RPMI8226 (cell line): ENCODE measurements around the gene MDM1.
A peak's percentile ranks its signal among the peaks of the same experiment; 100 is the strongest.

ENCODE experiments used
- DNase-seq: peaks from one replicate; pipeline ENCODE4 v3.0.0-alpha.2; 2015

Gene MDM1, protein sequence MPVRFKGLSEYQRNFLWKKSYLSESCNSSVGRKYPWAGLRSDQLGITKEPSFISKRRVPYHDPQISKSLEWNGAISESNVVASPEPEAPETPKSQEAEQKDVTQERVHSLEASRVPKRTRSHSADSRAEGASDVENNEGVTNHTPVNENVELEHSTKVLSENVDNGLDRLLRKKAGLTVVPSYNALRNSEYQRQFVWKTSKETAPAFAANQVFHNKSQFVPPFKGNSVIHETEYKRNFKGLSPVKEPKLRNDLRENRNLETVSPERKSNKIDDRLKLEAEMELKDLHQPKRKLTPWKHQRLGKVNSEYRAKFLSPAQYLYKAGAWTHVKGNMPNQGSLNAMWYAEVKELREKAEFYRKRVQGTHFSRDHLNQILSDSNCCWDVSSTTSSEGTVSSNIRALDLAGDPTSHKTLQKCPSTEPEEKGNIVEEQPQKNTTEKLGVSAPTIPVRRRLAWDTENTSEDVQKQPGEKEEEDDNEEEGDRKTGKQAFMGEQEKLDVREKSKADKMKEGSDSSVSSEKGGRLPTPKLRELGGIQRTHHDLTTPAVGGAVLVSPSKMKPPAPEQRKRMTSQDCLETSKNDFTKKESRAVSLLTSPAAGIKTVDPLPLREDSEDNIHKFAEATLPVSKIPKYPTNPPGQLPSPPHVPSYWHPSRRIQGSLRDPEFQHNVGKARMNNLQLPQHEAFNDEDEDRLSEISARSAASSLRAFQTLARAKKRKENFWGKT

DNA sequence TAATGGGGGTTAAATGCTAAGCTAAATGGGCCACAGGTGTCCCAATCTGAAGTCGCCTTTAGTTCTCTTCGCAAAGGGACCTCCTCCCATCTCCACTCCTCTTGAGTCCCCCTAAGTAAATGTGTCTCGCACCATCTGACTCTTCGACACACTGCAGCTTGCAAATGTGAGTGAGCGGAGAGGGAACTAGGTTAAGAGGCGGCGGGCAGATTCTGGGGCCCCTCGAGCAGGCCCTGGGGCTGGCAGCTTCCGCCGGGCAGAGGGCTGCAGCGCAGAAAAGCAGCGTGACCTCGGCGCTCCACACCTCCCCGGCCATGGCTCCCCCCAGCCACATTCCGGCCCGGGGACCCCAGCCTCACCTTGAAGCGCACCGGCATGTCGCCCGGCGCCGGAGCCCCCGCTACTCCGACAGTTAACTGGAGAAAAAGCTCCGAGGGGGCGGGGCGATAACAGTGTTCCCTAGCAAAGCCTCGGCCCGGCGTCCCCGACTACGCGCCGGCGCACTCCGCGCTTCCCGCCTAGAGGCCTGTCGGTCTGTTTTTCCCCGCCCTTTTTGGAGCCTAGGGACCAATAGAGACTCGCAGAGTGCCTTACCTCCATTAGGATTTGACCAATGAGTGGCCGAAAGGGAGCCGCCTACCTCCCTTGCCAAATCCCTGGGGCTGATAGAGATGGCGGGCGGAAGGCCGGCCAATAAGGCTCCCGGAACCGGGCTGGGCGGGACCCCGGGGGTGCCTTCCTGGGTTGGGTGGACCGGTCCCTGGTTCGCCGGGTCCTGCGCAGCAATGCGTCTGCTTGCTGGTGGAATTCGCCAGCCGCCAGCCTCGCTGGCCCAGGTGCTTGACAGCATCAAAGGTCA is at the start of gene MDM1:
Gene MDM1 (minus strand): TSS at position 494 of the 859 bp plus-strand sequence. CDS start 117 bp downstream, at position 377.
- DNase-seq, result peak; percentile 97

DNA sequence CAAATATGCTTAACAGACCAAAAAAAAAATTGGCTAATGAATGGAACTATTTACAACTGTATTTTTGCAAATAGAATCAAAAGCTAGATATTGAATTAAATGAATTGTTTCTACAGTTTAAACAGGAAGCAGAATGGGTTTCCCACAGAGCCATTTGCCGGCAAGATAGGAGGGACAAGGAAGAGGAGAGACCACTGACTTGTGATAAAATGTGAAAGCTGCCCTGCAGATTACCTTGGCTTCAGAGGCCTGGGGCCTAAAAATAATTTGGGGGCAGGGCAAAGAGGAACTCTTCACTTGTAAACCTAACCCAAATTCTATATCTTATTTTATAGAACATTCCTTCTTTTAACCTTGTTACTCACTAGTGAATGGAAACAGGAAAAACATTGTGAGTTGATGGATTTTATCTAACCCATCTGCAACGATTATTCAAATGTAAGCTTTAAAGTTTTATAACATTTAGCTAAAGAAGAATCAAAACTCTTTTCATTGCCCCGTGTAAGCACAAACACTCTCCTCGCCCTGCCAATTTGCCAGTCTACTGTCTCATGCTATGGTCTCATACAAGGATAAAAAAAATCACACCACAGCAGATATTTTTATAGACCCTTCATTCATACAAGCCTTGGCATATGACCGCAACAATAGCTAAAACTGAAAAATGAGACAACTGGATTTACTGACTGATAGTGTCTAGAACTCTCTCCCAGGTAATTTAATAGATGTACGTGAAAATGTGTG is 49.5 kb upstream of the MDM1 start:
- no peak for DNase-seq

DNA sequence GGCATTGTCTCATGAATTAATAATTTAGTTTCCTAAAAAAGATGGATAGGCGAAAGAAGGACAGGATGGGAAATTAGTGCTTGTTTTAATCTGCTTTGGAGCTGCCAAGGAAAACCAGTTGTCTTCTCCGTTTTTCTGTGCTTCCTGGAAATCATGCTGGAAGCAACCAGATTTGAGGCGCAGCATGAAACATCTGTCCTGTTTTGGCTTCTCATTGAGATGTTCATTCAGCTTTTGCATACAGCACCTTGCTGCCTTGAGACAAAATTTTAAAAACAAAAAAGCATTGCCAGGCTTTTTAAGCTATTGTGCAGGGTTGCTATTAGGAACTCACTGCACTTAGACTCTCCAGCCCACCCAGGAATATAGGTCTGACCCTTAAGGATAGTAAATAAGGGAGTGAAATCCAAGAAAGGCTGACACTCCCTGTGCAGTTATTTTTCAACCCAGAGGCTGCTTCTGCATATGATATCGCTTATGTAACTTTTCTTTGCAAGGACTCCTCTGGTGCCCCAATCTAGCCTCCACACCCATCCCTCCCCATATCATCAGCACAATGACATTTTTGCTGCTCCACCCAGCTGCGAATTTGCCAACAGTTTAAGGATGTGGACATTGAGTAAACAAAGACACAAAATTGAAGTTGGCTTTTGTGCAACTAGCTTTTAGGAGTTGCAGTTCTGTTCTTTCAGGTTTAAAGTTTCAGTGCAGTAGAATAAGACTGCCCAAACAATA is 46.9 kb upstream of the MDM1 start:
- no peak for DNase-seq

DNA sequence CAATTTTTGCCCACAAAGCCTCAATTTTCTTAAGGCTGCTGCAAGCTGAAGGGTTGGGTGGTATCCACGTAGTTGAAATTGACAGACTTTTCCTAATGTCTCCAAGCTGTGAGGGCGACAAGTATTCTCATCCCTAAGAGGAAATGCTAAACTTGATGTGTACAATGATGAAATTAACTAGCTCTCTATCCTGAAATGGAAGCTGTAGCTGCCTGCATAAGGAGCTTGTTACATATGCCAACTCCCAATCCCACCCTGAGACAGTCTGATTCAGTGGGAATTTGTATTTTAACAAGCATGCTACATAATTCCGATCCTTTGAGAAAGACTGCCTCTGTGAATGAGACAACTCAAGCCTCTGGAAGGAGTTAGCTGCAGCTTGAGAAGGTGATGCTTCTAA is 45.7 kb upstream of the MDM1 start:
- no peak for DNase-seq

DNA sequence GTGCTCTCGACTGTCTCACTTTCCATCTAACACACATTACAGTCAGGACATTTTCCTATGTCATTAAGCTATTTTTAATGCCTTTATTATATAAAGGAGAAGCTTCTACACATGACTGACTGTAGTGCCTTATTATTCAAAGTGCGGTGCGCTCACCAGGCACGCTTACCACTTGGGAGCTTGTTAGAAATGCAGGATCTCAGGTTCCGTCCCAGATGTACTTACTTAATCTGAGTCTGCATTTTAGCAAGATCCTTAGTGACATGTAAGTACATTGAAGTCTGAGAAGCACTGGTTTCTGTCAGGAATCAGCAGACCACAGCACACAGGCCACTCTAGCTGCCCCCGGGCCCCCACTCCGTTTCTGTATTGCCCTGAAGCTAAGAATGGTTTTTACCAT is 44.7 kb upstream of the MDM1 start:
- DNase-seq, result no peak

DNA sequence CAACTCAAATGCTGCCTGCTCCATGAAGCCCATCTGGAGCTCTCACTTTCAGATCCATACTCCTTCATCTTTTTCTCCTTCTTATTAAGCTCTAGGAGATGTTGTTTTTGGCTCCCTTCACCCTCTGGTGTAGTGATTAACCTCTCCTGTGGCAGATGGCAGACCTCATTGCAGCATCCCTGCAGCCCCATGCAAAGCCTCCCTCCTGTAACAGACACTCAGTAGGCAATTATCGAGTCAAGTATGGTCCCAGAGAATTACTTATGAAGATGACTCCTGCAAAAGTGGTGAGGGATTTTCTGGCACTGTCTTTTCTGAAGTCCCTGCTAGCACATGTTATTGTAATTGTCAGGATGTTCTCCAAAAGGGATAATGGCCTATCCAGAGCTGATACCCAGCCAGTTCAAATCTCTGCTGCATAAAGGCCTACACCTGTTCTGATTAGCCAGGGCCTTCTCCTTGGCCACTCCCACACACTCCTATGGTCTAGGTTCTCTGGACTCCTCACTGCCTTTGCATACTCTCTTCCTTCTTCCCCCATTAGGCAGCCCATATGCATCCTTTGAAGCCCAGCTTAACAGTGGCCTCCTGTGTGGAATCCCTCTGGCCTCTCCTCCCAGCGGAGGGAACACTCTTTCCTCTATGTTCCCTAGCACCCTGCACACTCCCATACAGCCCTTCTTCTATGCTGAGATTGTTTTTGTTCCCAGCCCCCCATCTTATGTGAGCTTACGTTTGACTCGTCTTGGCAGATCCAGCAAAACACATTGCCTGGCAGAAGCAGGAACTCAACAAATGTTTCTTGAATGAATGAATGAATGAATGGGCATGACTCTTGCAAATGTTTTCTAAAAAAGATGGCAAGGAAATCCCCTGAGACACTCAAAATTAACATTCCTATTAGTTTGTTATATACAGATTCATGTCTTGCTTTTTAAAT is 43.9 kb upstream of the MDM1 start:
- no peak for DNase-seq

DNA sequence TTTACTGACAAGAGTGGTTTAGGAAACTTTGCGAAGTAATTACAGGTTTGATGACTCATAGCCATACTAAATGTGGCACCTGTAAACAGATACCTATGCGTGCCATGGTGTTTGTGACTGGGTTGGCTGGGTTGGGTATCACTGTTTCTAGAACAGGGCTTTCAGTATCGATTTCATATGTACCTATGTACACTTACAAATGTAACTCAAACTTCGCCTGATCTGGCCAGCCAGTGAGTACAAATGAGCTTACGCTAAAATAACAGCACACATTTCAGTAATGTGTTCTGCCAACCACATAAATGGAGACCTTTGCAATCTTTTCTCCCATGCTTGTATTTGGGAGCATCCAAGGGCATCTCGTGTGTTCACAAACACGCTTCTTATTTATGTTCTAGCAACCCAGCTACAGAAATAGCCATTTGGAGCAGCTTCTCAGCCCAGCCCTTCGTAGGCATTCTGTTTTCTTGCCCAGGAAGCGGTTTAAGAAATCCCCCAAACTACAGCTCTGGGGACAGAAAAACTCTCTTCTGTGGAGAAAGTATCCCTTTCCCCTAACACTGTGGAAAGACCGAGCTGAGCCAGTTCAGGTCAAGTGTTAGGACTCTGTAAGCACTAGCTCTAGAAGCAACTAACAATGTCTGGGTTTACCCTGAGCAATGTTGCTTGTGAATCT is 42.3 kb upstream of the MDM1 start:
- peak; percentile 37 for DNase-seq

DNA sequence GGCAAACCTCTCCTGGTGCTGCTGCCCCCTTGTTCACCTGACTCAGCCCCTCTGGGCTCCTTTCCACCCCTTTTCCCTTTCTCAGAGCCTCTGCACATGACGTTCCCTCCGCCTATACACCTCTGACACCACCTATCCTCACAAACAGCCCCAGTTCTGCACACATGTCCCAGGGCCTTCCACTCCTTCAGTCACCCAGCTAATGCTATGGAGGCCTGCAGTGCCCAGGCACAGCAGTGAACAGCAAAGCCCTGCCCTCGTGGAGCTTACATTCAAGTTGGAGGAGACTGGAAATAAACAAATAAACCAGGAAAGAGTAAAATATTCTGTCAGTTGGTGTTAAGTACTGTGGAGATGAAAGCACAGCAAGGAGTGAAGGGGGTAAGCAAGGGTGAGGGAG is 38.5 kb upstream of the MDM1 start:
- DNase-seq, result no peak

DNA sequence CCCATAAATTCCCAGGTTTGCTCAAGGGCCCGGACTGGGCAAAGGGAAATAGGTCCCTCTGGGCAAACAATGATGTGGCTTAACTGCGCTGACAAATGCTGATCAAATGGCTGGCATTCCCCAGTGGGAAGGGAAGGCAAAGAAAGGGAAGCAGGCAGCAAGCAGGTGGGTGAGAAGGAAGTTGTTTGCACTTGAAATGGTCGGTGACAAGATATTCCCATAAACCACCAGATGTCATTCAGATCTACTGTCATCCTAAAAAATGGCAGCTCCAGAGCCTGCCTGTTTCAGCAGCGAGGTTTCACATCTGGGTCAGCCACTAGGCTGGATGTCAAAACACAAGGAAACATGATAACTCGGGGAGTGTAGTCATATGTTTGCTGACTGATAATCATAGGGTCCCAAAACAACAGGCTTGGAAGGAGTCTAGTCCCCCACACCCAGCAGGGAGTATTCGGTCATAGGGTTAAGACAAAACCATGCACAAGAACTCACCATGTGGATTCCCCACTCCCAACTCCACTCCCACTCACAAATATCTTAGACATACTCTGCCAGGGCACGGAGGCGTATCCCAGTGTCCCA is 37.9 kb upstream of the MDM1 start:
- DNase-seq, result no peak

DNA sequence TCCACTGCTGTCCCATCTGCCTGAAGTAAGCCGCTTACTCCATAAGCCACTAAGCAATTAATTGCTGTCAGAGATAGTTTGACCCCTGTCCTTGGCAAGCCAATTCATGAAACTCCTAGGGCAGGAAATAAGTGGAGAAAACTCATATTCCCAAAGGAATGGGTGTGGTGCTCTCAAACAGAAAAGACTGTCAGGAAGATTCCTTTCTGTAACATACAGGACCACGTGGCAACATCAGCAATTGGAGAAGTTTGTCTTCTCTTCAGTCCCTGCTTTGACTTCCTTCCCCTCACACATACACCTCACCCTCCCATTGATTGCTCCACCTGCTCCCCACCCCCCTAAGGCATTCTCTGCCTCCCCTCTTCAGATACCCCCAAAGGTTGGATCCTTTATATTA is 36.2 kb upstream of the MDM1 start:
- no peak for DNase-seq

DNA sequence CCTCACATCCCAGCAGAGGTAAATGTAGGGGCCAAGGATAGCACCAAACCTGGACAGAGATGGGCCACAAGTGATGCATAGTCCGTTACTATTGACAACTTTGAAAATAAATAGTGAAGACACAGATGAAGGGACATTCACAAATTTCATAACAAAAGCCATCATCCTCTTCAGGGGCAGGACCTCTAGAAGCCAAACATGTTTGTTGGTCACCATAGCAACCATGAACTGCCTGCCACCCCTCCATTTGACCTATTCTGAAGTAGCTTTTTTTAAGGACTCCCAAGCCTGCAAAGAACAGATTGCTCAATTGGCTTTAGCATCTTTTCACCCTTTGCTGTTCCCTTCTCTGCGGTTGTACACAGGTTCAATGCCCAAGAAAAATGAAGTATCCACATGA is 35.7 kb upstream of the MDM1 start:
- DNase-seq, result no peak

DNA sequence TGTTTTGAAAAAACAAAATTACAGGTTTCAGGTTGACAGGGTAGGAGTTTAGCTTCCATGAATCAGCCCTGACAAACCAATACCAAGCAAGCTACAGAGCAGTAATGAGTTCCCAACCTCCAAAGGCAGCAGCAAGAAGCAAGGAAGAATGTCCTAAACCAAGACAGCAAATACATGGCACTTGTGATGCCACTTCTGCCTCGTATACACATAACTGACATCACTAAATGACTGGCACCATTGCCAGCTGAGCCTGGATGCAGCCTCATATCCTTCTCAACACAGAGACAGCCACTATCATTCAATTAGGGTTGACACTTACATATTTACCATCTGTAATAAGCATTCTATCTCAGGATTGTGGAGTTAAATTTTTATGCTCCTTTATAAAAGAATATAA is 35.0 kb upstream of the MDM1 start:
- no peak for DNase-seq

DNA sequence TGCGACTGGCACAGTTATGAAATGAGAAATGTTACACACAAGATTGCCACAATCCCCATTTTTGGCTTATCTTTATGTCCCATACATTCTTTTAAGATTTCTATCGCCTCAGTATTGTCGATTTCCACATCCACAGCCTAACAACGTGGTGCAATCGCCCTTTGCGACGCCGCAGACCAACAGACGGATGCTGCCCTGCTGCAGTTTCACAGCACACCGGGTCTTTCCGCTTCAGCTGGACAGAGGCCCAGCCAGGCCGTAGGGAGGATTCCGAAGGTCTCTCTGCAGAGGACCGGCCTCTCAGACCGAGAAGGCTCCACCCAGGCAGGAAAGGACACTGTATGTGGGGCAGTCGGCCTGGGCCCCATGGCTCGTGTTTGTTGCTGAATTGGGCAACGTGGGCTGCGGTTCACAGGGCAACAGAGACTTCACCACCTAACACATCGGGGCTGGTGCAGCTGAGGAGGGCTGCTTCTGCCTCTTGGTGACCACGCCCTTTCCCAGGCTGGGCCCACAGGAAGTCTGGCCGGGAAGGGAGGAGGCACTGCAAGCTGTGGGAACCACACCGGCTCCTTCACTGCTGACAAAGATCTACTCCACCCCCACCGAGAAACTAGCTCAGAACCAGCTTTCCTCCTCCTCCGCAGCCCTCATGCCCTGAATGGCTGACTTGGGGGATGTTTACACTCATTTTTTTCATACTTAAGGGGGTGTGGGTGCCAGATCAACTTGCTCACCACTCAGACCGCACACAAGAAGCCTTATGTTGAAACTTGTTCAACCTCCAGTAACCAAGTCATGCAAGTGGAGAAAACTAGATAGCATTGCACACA is 32.9 kb upstream of the MDM1 start:
- DNase-seq, result peak; percentile 89

DNA sequence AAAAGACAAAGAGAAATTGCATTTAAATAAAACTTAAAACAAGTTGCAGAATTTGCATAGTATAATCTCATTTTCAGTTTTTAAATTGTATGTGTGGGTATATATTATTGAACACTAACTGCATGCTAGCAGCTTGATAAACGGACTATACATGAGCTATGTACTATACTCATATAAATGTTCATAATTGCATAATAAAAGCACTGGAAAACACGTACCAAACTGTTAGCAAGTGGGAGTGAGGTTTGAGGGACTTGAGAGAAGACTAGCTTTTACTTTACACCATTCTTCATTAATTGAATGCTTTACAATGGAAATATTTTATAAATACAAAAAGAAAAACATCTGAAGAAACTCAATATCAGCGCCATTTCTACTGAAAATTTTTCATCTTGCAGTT is 32.2 kb upstream of the MDM1 start:
- no peak for DNase-seq

DNA sequence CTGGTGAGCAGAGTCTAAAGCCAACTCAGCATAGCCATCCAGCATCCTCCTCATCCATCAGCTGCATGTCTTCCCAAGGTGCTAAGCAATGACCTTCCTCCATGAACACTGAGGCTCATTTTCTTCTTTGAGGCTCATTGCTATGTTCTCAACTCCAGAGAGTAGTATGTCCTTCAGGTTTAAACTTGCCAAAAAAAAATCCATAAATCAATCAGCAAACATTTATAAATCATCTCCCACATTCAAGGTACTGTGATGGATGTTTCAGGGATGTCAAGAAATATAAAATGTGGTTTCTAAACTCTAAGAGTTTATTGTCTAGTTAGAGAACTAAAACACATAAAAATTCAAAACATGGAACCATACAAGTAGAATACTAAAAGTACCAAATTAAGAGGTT is 29.8 kb upstream of the MDM1 start:
- DNase-seq, result no peak

DNA sequence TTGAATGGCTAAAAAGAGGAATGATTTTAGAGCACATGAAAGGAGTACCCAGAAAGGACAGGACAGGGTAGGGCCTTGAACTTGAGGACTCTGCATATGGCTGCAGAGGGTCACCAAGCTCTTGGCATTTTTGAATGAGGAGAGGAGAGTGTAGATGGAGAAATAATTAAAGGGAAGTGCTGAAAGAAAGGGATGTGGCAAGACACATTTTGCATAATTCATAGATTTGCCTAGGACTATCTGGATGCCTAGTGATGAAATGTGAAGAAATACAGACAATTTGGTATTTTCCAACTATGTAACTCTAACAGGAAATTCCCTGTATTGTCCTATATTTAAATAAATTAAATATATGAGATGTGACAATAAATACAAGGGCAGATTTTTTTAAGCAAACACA is 27.5 kb upstream of the MDM1 start:
- DNase-seq, result no peak

DNA sequence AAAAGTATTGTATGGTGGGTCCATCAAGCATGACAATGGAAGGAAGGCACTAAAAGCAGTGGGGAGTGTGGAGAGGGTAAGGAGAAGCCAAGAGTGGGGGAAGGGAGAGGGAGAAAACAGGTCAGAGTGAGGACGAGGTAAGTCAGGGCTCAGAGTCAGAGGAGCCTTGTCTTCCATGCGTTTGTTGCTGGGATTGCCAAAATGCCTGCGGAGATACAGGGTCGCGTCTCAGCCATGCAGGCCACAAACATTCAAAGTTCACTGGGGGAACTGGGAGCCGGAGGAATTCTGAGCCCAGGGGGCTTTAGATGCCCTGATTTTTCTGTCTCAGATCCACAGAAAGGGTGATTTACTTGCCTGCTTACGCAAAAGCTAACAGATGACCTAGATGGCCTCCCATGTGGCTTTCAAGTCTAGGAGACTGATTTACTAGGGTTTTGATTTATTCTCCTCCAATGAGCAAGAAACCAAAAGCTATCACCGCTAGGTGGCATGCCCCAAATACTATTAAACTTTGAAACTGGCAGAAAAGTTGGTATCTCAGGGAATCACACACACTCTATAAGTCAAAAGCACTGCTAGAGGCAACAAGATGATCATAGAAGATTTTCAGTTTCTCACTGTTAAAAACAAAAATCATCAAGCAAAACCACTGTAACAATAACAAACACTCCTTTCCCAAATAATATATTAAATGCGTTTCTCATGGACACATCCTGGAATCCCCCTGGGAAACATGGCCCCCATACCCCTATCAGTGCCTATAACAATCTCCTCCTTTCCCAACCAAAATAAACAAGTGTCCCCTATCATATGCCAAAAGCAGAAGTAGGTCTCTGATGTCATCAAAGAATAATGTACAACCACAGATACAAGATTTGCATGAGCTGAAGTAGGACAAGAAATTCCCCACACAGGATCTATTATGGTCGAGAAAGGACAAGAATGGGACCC is 26.6 kb upstream of the MDM1 start:
- peak; percentile 66 for DNase-seq

DNA sequence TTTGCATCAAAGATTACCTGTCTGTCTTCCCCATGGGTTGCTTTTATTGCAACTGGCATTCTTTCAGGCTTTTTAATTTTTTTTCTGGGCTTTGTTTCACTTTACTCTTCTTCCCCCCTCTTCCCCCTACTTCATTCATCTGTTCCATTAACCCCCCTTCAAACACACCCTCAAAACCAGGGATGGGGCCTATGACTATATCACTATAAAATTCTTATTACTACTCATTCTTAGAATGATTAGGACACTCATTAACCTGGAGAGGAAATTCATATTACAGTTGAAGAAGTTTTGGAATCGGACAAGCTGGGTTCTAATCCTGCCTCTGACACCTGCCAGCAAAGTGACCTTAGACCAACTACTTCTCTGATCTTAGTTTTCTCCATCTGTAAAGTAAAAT is 24.8 kb upstream of the MDM1 start:
- no peak for DNase-seq
